SK-N-MC (cell line): Measurements from ENCODE around the gene TIPRL.
"Not testable (repeated sequence)": the region's sequence is repeated elsewhere in the genome, so short reads cannot be mapped to it uniquely, and the experiment has no call there.

ENCODE experiments used
- DNase-seq: peaks from one replicate; pipeline ENCODE4 v3.0.0-alpha.2; 2011; ENCODE audit warnings: low read depth, low spot score
- H3K27ac ChIP-seq: fragments of 200-600 bp; sonication (generic); 2 replicates; pipeline ENCODE4 v1.5.1; 2016; ENCODE audit warnings: mixed run types
- H3K36me3 ChIP-seq: fragments of 200-600 bp; sonication (generic); 2 replicates; pipeline ENCODE4 v1.6.1; 2017; ENCODE audit warnings: antibody characterized with exemption, low read length, mixed read lengths; ENCODE audit not compliant: insufficient read depth
- H3K4me3 ChIP-seq: fragments of 200-600 bp; sonication (generic); 2 replicates; pipeline ENCODE4 v1.5.1; 2016
- H3K9ac ChIP-seq: fragments of 200-600 bp; sonication (generic); 2 replicates; pipeline ENCODE4 v1.8.0; 2017; ENCODE audit warnings: mixed run types, mixed read lengths; ENCODE audit not compliant: insufficient read length
- H3K9me3 ChIP-seq: fragments of 200-600 bp; sonication (generic); 2 replicates; pipeline ENCODE4 v1.6.1; 2017; ENCODE audit warnings: low read depth, mild to moderate bottlenecking, antibody characterized with exemption, low read length, moderate library complexity, mixed read lengths
- EZH2 ChIP-seq: fragments of 200-600 bp; sonication (generic); IDR thresholded peaks from one replicate; pipeline ENCODE4 v1.6.1; 2017; ENCODE audit warnings: antibody characterized with exemption
- FOXP2 ChIP-seq: optimal IDR thresholded peaks from 2 replicates; pipeline ENCODE3; 2011; ENCODE audit warnings: mild to moderate bottlenecking, moderate library complexity; ENCODE audit not compliant: insufficient read depth; ENCODE audit errors: extremely low read length, control extremely low read depth
- POLR2AphosphoS5 ChIP-seq: IDR thresholded peaks from 2 replicates; pipeline ENCODE4 v1.6.1; 2012; ENCODE audit warnings: mild to moderate bottlenecking, low read depth, low read length, borderline replicate concordance

The TIPRL gene

DNA sequence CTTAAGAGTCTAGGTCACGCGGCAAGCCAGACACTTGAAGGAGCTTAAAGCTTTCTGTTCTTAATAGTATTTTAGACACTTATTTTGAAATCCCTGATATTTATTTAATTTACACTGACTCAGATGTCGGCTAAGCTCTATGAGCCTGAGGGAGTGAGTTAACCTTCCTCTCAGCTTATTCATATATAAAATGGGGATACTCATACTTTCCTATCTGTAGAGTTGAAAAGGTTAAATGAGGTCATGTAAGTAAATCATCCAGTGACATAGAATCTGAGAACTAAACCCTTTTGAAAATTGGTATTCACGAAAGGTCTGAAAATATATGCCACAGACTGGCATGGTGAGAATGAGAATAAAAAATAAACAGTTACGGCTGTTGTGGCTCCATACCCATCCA, 40.6 kb upstream of the TIPRL start:
- no peak overlapping the region for H3K27ac ChIP-seq
- no peaks in the 10 kb centered on the region for H3K9me3 ChIP-seq
- H3K36me3 ChIP-seq = no peaks in the 10 kb centered on the region
- H3K4me3 ChIP-seq = peak overlapping the region; percentile 80
- no peak overlapping the region for H3K9ac ChIP-seq
- no peak for TF ChIP-seq POLR2AphosphoS5
- TF ChIP-seq EZH2 = no peak
- TF ChIP-seq FOXP2 = no peak
- DNase-seq = no peak

DNA sequence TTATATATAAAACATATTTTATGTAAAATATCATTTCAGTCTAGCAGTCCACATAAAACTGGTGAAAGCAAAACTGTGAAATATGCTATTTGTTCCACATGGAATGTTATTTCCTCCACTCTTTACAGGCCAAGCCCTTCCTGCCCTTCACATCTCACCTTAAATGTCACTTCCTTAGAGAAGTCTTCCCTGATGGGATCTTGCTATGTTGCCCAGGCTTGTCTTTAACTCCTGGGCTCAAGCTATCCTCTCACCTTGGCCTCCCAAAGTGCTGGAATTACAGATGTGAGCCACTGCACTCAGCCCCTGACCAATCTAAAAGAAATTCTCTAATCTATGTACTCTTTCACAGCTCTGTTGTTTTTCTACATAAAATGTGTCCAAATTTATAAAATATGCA, 39.7 kb upstream of the TIPRL start:
- H3K27ac ChIP-seq = no peak overlapping the region
- H3K9ac ChIP-seq = no peak overlapping the region
- no peaks in the 10 kb centered on the region for H3K36me3 ChIP-seq
- no peak overlapping the region for H3K4me3 ChIP-seq
- no peaks in the 10 kb centered on the region for H3K9me3 ChIP-seq
- TF ChIP-seq POLR2AphosphoS5 = no peak
- no peak for TF ChIP-seq FOXP2
- TF ChIP-seq EZH2 = no peak
- no peak for DNase-seq

DNA sequence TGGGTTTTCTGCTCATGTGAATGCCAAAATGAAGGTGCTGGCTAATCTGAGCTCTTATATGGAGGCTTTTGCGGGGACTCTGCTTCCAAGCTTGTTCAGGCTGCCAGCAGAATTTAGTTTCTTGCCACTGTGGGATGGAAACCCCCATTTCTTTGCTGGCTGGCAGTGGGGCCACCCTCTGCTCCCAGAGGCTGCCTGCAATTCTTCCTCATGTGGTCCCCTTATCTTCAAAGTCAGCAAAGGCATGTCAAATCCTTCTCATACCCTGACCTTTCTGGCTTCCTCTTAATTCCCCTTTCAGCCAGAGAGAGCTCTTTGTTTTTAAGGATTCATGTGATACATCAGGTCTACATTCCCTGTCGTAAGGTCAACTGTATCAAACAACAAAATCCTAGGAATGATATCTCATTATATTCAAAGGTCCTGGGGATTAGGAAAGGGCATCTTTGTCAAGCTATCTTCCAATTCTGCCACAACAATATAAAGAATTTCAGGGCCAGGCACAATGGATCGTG, 36.8 kb upstream of the TIPRL start:
- Histone ChIP-seq H3K27ac (no peak overlapping the region), H3K9ac (no peak overlapping the region), H3K36me3 (no peaks in the 10 kb centered on the region), H3K4me3 (no peak overlapping the region), H3K9me3 (no peaks in the 10 kb centered on the region)
- no peak for TF ChIP-seq POLR2AphosphoS5
- no peak for TF ChIP-seq EZH2
- TF ChIP-seq FOXP2 = no peak
- DNase-seq = no peak

DNA sequence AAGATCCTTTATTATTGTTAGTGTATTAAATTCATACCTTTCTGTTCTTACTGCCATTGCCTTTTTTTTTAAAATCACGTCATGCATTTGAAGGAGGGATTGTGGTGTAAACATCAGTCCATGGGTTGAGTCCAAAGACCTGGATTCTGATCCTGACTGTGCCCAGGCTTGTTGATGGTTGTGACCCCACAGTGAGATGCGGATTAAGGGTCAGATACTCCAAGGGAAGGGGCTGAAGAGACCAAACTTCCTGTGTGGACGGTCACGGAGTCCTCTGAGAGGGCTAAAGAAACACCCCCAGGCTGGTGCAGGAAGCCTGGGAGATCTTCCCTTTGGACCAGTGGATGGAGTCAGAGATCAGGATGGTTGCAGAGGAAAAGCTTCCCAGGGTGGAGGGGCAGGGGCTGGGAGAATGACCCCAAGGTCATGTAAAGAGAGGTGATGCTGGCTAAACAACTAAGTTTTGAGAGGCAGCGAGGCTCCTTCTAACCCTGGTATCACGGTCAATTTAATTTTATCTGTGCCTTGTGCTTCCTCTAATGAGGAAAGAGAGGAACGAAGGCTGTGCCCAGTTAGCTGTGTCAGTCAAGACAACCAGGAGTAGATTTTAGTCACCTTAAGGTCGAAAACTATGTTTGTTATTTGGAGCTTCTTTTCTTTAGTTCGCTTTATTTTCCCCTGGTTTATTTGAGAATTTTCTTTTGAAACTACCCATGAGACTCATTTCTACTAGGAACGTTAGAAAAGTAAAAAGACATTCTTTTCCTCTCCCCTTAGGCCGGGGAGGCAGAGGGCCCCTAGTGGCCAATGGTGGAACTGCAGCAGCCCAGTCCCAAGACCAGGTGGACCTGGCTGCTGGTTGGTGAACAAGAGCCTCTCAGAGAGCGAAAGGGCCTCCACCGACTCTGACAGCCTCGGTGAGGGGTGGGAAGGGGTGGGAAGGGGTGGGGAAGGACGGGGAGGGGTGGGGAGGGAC, 33.3 kb upstream of the TIPRL start:
- H3K9me3 ChIP-seq = no peaks in the 10 kb centered on the region
- peak overlapping the region; percentile 54 for H3K4me3 ChIP-seq
- H3K36me3 ChIP-seq = no peaks in the 10 kb centered on the region
- peak; percentile 55 for DNase-seq
- TF ChIP-seq FOXP2 = no peak
- no peak for TF ChIP-seq EZH2
- TF ChIP-seq POLR2AphosphoS5 = no peak
- peak overlapping the region; percentile 46 for H3K9ac ChIP-seq
- no peak overlapping the region for H3K27ac ChIP-seq

DNA sequence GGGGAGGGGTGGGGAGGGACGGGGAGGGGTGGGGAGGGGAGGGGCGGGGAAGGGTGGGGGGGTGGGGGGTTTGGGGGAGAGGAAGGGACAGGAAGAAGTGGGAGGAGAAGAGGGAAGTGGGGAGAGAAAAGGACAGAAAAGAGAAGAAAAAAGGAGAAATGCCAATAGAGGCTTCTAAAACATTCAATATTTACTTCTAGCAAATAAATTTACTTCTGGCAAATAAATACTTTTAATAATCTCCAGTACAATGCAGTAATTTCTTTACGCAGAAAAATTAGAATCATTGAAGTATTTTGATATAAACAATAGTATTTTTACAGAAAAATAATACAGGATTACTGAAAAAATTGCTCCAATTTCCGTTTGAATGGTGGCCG, 32.6 kb upstream of the TIPRL start:
- TF ChIP-seq POLR2AphosphoS5 (no peak), EZH2 (no peak), FOXP2 (no peak)
- H3K36me3 ChIP-seq = no peaks in the 10 kb centered on the region

DNA sequence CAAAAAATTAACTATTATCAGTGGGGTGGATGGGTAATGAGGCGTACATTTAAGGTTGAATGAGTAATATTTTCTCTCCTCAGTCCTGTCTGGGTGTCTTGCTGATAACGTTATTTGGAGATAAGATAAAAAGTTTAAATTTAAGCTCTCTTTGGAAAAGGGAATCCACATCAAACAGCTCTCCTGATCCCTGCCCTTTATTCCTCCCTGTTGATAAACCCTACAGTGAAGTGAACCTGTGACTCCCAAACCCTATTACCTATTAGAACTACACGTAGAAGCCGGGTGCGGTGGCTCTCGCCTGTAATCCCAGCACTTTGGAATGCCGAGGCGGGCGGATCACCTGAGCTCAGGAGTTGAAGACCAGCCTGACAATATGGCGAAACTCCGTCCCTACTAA, 32.1 kb upstream of the TIPRL start:
- no peak for TF ChIP-seq EZH2
- no peak for TF ChIP-seq POLR2AphosphoS5
- TF ChIP-seq FOXP2 = no peak
- DNase-seq = no peak
- Histone ChIP-seq H3K4me3 (no peak overlapping the region), H3K36me3 (no peaks in the 10 kb centered on the region), H3K9ac (no peak overlapping the region), H3K27ac (no peak overlapping the region), H3K9me3 (no peaks in the 10 kb centered on the region)

More for the DNA sequence above, 32.6 kb upstream of the TIPRL start:
- no peak overlapping the region for H3K9ac ChIP-seq
- H3K27ac ChIP-seq = no peak overlapping the region
- DNase-seq = no peak
- no peak overlapping the region for H3K4me3 ChIP-seq
- no peaks in the 10 kb centered on the region for H3K9me3 ChIP-seq

DNA sequence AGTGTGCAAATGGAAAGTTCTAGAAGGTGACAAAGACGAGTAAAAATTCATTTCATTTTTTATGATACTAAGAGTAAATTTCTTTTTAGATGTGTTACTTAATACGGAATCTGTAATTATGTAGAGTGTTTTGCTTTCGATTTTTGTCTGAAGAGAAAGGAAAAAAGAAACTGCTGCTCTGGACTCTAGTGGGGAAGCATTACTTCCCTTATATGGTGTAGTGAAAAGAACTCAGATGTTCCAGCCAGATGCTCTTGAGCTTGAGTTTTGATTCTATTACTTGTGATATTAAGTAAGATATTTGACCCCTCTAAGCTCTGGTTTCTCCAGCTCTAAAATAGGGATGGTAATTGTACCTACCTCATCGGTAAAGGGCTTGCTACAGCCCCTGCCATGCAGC, 29.8 kb upstream of the TIPRL start:
- DNase-seq = no peak
- Histone ChIP-seq H3K36me3 (no peaks in the 10 kb centered on the region), H3K27ac (0 out of 2 replicates have a peak overlapping the region, but pooled peaks have one; percentile 42), H3K9ac (no peak overlapping the region), H3K4me3 (no peak overlapping the region), H3K9me3 (no peaks in the 10 kb centered on the region)
- TF ChIP-seq EZH2 (no peak), POLR2AphosphoS5 (no peak), FOXP2 (no peak)

DNA sequence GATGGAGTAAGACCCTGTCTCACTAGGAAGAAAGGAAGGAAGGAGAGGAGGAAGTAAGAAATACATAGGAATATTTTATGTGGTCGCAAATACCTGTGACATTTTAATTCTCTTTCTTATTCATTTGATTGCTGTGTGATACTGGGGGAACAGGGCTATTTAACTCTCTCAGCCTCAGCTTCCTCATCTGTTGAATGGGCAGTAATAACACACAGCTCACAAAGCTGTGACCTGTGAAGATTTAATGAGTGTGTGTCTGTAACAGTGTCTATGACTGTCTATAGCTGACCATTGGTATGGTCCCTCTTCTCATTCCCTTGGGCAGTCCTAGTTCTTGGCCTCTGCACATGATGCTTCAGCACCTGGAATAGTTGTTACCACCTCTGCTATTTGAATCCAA, 28.5 kb upstream of the TIPRL start:
- Histone ChIP-seq H3K27ac (no peak overlapping the region), H3K36me3 (no peaks in the 10 kb centered on the region), H3K9ac (no peak overlapping the region), H3K4me3 (no peak overlapping the region), H3K9me3 (no peaks in the 10 kb centered on the region)
- no peak for TF ChIP-seq EZH2
- no peak for TF ChIP-seq POLR2AphosphoS5
- TF ChIP-seq FOXP2 = no peak
- DNase-seq = no peak

DNA sequence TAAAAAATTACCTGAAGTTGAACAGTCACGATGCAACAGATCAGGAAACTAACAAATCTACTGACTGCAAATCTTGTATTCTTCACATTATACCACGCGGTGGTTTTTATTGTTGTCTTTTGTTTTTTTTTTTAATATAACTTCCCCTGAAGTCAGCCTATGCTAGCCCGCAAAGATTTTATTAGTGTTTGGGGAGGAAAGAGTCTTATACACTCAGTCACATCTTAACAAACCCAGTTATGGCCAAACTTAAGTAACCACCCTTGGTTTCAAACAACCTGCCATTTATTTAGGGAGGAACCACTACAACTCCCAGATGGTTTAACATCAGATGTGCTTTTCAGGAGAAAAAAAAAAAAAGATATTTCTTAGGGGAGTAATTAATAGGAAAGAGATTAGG, 26.8 kb upstream of the TIPRL start:
- H3K36me3 ChIP-seq = no peaks in the 10 kb centered on the region
- H3K9ac ChIP-seq = no peak overlapping the region
- no peak for DNase-seq
- H3K9me3 ChIP-seq = no peaks in the 10 kb centered on the region
- no peak for TF ChIP-seq EZH2
- no peak overlapping the region for H3K4me3 ChIP-seq
- H3K27ac ChIP-seq = no peak overlapping the region

DNA sequence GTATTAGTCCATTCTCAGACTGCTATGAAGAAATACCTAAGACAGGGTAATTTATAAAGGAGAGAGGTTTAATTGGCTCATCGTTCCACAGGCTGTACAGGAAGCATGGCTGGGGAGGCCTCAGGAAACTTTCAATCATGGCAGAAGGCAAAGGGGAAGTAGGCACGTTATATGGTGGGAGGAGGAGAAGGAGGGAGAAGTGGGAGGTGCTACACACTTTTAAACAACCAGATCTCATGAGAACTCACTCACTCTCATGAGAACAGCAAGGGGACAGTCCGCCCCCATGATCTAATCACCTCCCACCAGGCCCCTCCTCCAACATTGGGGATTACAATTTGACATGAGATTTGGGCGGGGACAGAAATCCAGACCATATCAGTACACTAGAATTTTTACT, 24.1 kb upstream of the TIPRL start:
- H3K9ac ChIP-seq, H3K4me3 ChIP-seq, H3K9me3 ChIP-seq, H3K27ac ChIP-seq, DNase-seq, H3K36me3 ChIP-seq: not testable (repeated sequence)
